Hair follicular keratinocyte (primary cell): ENCODE measurements around the gene ZNF37A. TPM values are rescaled to one million over a fixed set of nuclear protein-coding genes. Genes with fewer than 3 reads are reported as not detected.

Experiments used
- total RNA-seq: library from RNA; depleted of rRNA; stranded (reverse); fragments of >200 nt; gene quantifications from 2 replicates; pipeline ENCODE4 v1.2.3, GENCODE V29; 2015

ZNF37A gene
- total RNA-seq, result 4.9 and 9.2 TPM in 2 replicates

GRCh38 chr10:38094158-38094926, at the start of gene ZNF37A:
Gene ZNF37A (plus strand): TSS chr10:38094337. CDS start chr10:38096618, 2,281 bp downstream.

Other genes starting within 250 kb of the ZNF37A start
- 1.4 and 1.6 TPM in 2 replicates for gene ZNF248, start 236.7 kb upstream of the ZNF37A start, total RNA-seq
- gene ZNF25, start 117.7 kb upstream of the ZNF37A start, total RNA-seq, result 3.2 and 4.9 TPM in 2 replicates
- 9.1 and 14.3 TPM in 2 replicates for gene ZNF33A, start 83.7 kb upstream of the ZNF37A start, total RNA-seq